GM19463 (cell line): Measurements from ENCODE around the gene TBC1D21.

Experiments used
- ATAC-seq: cut with Tn5 transposase; IDR thresholded peaks from one replicate; pipeline ENCODE4 v1.9.1; 2021; ENCODE audit warnings: mild to moderate bottlenecking, moderate library complexity; ENCODE audit not compliant: unreplicated experiment

TBC1D21 gene

GRCh38 chr15:73887481-73887880 lies 14.1 kb downstream of the TBC1D21 start:
- ATAC-seq: no peak

- no peak for ATAC-seq
These were observed 15.1 kb downstream of the TBC1D21 start for GRCh38 chr15:73888224-73889041.

GRCh38 chr15:73889053-73889761 lies 15.8 kb downstream of the TBC1D21 start:
- no peak for ATAC-seq

GRCh38 chr15:73889762-73890124 lies 16.4 kb downstream of the TBC1D21 start:
- ATAC-seq: no peak

- no peak for ATAC-seq
These were observed 18.3 kb downstream of the TBC1D21 start for GRCh38 chr15:73891328-73892315.

- no peak for ATAC-seq
These were observed 19.3 kb downstream of the TBC1D21 start for GRCh38 chr15:73892446-73893226.

- no peak for ATAC-seq
These were observed 20.9 kb downstream of the TBC1D21 start for GRCh38 chr15:73894133-73894814.

GRCh38 chr15:73897441-73898261 lies 24.3 kb downstream of the TBC1D21 start:
- ATAC-seq: no peak

GRCh38 chr15:73899197-73900094 lies 26.1 kb downstream of the TBC1D21 start:
- no peak for ATAC-seq

GRCh38 chr15:73900095-73900712 lies 26.8 kb downstream of the TBC1D21 start:
- no peak for ATAC-seq

GRCh38 chr15:73901126-73901810 lies 27.9 kb downstream of the TBC1D21 start:
- ATAC-seq: no peak

GRCh38 chr15:73902121-73903020 lies 29.0 kb downstream of the TBC1D21 start:
- no peak for ATAC-seq

- ATAC-seq: no peak
These were observed 30.9 kb downstream of the TBC1D21 start for GRCh38 chr15:73904026-73904815.

GRCh38 chr15:73905225-73905827 lies 32.0 kb downstream of the TBC1D21 start:
- no peak for ATAC-seq
